HG02884 (cell line): ENCODE results near the gene LACTBL1.

ENCODE experiments used
- ATAC-seq: cut with Tn5 transposase; IDR thresholded peaks from one replicate; pipeline ENCODE4 v1.9.1; 2021; ENCODE audit warnings: mild to moderate bottlenecking, moderate library complexity; ENCODE audit not compliant: unreplicated experiment

Gene LACTBL1

DNA sequence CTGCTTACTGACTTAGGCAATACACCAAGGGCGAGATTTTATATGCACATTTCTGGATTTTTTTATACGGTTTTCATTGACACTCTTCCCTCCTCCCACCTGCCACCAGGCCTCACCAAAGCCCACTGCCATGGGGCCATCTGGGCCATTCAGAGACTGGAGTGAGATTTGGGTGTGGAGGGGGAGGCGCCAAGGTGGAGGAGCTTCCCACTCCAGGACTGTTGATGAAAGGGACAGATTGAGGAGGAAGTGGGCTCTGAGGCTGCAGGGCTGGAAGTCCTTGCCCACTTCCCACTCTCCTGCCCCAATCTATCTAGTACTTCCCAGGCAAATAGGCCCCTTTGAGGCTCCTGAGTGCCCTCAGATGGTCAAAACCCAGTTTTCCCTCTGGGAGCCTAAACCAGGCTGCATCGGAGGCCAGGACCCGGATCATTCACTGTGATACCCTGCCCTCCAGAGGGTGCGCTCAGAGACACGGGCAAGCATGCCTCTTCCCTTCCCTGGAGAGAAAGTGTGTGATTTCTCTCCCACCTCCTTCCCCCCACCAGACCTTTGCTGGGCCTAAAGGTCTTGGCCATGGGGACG is 57.9 kb downstream of the LACTBL1 start:
- ATAC-seq, result no peak

DNA sequence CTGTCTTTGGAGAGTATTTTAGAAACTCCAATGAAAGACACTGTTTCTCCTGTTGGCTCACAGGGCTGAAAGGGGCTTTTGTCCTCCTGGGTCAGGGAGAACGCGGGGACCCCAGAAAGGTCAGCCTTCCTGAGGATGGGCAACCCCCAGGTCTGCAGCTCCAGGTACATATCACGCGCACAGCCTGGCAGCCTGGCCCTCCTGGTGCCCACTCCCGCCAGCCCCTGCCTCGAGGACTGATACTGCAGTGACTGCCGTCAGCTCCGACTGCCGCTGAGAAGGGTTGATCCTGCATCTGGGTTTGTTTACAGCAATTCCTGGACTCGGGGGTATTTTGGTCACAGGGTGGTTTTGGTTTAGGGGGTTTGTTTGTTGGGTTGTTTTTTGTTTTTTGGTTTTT is 58.5 kb downstream of the LACTBL1 start:
- ATAC-seq, result no peak

DNA sequence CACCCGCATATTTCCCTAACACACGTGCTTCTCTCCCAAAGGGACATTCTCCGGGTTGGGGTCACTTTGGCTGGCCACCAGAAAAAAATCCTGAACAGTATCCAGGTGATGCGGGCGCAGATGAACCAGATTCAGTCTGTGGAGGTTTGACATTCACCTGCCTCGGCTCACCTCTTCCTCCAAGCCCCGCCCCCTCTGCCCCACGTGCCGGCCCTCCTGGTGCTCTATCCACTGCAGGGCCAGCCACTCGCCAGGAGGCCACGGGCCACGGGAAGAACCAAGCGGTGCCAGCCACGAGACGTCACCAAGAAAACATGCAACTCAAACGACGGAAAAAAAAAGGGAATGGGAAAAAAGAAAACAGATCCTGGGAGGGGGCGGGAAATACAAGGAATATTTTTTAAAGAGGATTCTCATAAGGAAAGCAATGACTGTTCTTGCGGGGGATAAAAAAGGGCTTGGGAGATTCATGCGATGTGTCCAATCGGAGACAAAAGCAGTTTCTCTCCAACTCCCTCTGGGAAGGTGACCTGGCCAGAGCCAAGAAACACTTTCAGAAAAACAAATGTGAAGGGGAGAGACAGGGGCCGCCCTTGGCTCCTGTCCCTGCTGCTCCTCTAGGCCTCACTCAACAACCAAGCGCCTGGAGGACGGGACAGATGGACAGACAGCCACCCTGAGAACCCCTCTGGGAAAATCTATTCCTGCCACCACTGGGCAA is 59.1 kb downstream of the LACTBL1 start:
- no peak for ATAC-seq

DNA sequence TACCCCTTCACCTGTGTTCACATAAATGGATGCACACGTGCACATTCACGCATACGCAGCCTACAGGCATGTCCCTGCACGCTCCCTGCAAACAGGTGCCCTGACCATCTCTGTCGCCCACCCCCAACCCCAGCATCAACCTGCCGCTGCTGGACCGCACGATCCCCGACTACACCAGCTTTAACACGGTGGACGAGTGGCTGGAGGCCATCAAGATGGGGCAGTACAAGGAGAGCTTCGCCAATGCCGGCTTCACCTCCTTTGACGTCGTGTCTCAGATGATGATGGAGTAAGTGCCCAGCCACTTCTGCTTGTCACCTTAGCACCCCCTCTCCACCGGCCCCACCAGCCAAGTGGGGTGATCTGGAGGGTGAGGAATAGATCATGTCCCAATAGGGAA is 60.4 kb downstream of the LACTBL1 start:
- no peak for ATAC-seq

DNA sequence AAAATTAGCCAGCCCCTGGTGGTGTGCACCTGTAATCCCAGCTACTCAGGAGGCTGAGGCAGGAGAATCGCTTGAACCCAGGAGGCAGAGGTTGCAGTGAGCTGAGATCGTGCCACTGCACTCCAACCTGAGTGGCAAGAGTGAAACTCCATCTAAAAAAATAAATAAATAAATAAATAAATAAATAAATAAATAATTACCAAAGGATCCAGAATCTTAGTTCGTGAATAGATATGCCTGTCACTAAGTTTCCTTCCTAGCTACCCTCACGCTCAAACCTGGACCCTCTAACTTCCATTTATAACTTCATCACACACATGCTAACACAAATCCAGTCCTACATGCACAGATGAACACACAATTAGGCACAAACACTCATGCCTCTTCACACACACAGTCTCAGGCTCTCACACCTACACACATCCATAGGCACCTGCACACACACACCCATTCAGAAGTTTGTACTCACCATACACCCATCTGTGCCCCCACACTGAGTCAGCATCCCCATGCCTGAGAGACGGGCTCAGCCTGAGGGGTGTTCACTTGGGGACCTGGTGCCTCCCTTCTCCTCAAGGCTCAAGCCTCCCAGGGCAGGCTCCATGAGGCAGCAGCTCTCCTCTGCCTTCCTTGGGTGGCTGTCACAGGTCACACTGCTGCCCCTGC is 61.5 kb downstream of the LACTBL1 start:
- ATAC-seq, result no peak

DNA sequence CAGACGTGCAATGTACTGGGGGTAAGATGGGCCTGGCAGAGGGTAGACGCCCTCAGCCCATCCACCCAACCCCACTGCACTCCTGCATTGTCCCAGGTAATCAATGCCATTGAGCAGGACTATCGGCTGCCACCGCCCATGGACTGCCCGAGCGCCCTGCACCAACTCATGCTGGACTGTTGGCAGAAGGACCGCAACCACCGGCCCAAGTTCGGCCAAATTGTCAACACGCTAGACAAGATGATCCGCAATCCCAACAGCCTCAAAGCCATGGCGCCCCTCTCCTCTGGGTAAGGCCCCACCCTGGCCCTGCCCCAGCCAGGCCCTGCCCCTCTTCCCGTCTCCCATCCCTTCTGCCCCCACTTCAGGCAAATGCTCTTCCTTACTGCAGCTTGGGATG is 62.4 kb downstream of the LACTBL1 start:
- ATAC-seq, result no peak

DNA sequence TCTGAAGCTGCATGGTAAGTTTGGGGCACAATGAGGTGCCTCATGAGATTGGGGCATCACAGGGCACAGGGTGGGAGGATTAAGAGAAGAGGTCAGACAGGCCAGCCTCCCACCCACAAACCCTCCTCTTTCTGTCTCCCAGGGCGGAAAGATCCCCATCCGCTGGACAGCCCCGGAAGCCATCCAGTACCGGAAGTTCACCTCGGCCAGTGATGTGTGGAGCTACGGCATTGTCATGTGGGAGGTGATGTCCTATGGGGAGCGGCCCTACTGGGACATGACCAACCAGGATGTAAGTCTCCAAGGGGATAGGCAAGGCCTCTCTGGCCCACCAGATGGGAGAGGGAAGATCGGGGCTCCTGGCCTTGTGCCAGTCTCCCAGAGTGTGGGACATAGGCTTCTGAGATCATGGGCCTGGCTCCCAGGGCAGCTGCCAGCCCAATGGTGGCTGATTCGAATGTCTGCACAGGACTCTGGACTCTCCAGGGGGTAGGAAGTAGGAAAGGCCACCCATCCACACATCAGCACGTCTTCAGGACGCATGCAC is 63.7 kb downstream of the LACTBL1 start:
- ATAC-seq, result no peak

DNA sequence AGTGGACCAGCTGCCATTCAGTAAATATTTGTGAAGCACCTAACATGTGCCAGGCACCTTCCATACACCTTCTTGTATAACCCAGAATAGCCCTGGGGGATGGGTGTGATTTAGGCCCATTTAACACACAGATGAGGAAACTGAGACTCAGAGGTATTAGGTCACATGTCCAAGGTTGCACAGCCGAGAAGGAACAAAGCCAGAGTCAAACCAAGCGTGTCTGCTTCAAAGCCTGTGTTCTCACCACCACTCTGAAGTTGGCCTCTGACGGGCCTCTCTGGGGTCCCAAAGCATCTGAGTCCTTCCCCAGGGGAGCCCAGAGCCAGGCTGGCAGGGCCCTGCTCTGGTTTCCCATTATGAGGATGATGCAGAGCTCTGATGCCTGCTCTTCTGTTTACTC is 65.1 kb downstream of the LACTBL1 start:
- no peak for ATAC-seq

DNA sequence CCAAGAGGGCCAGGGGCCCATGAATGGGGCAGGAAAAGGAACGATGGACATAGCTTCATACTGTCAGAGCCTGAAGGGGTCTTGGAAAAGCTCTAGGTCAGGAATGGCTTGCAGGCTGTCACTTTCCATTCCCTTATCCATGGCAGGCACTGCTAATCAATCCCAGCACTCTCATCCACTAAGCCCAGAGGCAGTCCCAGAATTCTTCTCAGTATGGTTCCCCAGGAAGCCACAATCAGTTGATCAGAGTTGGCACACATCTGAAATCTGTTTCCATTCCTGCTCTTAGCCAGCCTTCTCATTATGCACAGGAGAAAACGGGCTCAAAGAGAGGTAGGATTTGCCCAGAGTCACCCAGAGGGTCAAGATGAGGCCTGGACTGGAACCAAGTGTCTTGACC is 65.7 kb downstream of the LACTBL1 start:
- ATAC-seq, result no peak

DNA sequence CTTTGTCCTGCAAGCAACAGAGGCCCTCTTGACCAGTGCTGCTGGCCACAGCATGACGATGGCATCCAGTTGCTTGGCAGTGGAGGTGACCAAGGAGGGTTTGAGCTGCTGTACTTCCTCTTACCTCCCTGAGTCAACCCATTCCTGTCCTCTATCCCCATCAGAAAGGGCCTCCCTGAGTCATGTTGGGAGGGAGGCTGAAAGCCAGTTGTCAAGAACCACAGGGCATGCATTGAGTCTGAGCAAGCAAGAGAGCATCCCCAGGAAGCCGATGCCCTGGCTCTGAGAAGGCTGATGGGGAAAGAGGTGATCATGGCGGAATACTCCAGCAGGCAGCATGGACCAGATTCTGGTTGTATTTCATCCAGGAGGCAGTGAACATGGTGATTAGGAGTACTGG is 69.6 kb downstream of the LACTBL1 start:
- no peak for ATAC-seq
